HepG2 (cell line): ENCODE measurements around the gene TPCN2. TPM values are rescaled to one million over a fixed set of nuclear protein-coding genes. Genes with fewer than 3 reads are reported as not detected.

ENCODE experiments used
- ATF4 ChIP-seq, 2 experiments: fragments of 450-650 bp in 1 of 2; sonication (generic) in 1 of 2; formaldehyde crosslinking; IDR thresholded peaks; 2 replicates each; pipeline versions ENCODE4 v1.5.0 to v1.8.0; 2020 to 2022; ENCODE audit warnings: mild to moderate bottlenecking in 1 of 2, missing genetic modification reagents in 1 of 2
- CEBPB ChIP-seq: IDR thresholded peaks from 2 replicates; pipeline ENCODE4 v1.6.1; 2011; ENCODE audit warnings: low read depth, low read length, improper control_type of control experiment, borderline replicate concordance
- ETV5 ChIP-seq: IDR thresholded peaks from 2 replicates; pipeline ENCODE4 v1.6.1; 2018; ENCODE audit warnings: missing biosample characterization, missing genetic modification reagents, inconsistent platforms, borderline replicate concordance
- FLYWCH1 ChIP-seq: sonication (generic); formaldehyde crosslinking; IDR thresholded peaks from 2 replicates; pipeline ENCODE4 v1.8.1; 2023; ENCODE audit warnings: mild to moderate bottlenecking, missing genetic modification reagents
- FOXA1 ChIP-seq, 2 experiments: fragments of 450-650 bp in 1 of 2; sonication (generic) in 1 of 2; formaldehyde crosslinking in 1 of 2; IDR thresholded peaks; 2 replicates each; pipeline versions ENCODE4 v1.4.0 to v1.6.1; 2016 to 2020; ENCODE audit warnings: missing genetic modification reagents in 1 of 2
- HIVEP1 ChIP-seq: sonication (generic); formaldehyde crosslinking; IDR thresholded peaks from 2 replicates; pipeline ENCODE4 v1.4.0; 2020; ENCODE audit warnings: mild to moderate bottlenecking, missing genetic modification reagents
- HNF4A ChIP-seq: sonication (generic); formaldehyde crosslinking; IDR thresholded peaks from 2 replicates; pipeline ENCODE4 v1.4.0; 2020; ENCODE audit warnings: missing genetic modification reagents
- LCORL ChIP-seq, 2 experiments: fragments of 450-650 bp in 1 of 2; sonication (generic) in 1 of 2; formaldehyde crosslinking in 1 of 2; IDR thresholded peaks; 2 replicates each; pipeline versions ENCODE4 v1.5.0 to v1.6.1; 2017 to 2020; ENCODE audit warnings: antibody characterized with exemption in 1 of 2, missing genetic modification reagents in 1 of 2
- NR2F2 ChIP-seq: IDR thresholded peaks from 2 replicates; pipeline ENCODE4 v1.6.1; 2012; ENCODE audit warnings: low read depth, inconsistent platforms, borderline replicate concordance
- NR2F6 ChIP-seq, 2 experiments: IDR thresholded peaks; 2 replicates each; pipeline ENCODE4 v1.6.1; 2016; ENCODE audit warnings: antibody characterized with exemption in 1 of 2, mild to moderate bottlenecking in 1 of 2
- PAXIP1 ChIP-seq: sonication (generic); formaldehyde crosslinking; conservative IDR thresholded peaks from 2 replicates; pipeline ENCODE4 v1.4.0; 2020; ENCODE audit warnings: mild to moderate bottlenecking, missing genetic modification reagents, moderate library complexity
- SMARCC2 ChIP-seq: fragments of 450-650 bp; IDR thresholded peaks from 2 replicates; pipeline ENCODE4 v1.6.1; 2017; ENCODE audit warnings: antibody characterized with exemption, mild to moderate bottlenecking
- SOX6 ChIP-seq, 2 experiments: fragments of 450-650 bp in 1 of 2; sonication (generic) in 1 of 2; formaldehyde crosslinking in 1 of 2; IDR thresholded peaks; 2 replicates each; pipeline versions ENCODE4 v1.4.0 to v1.6.1; 2017 to 2020; ENCODE audit warnings: antibody characterized with exemption in 1 of 2, mild to moderate bottlenecking in 1 of 2, missing genetic modification reagents in 1 of 2
- ZNF232 ChIP-seq: sonication (generic); formaldehyde crosslinking; IDR thresholded peaks from 2 replicates; pipeline ENCODE4 v1.4.0; 2020; ENCODE audit warnings: missing genetic modification reagents, borderline replicate concordance
- polyA plus RNA-seq, 8 experiments: library from polyadenylated mRNA; depleted of rRNA in 3 of 8; stranded (reverse) in 7 of 8; unstranded in 1 of 8; fragments of >200 nt; fragmentation: Illumina TruSeq in 4 of 8; extraction: Trizol in 4 of 8; gene quantifications; 2 replicates each; pipeline versions ENCODE4 v1.2.1 to v1.2.3, GENCODE V29; 2011 to 2016; ENCODE audit warnings: low read depth in 4 of 8, missing spikeins in 1 of 8, mixed read lengths in 1 of 8; ENCODE audit not compliant: insufficient read depth in 1 of 8
- total RNA-seq, 5 experiments: library from RNA; depleted of rRNA; stranded (reverse); fragments of >200 nt; fragmentation: Illumina TruSeq; extraction: Trizol; gene quantifications; 2 replicates each; pipeline ENCODE4 v1.2.3, GENCODE V29; 2016; ENCODE audit warnings: low read depth in 1 of 5

TPCN2 gene
- total and polyA plus RNA-seq, 2 of the 13 experiments (the other 11 are each of a cell fraction or from before 2014, with no cell fraction given) = 5.6 to 5.9 TPM

GRCh38 chr11:69027704-69028372 lies 20.9 kb upstream of the TPCN2 start (continued):
- peak in 1 of 2 experiments; percentile 72; a peak in 2 of 4 replicates for TF ChIP-seq ATF4 (CRISPR knock-in tag; IDR thresholded peaks at IDR 0.05)
- TF ChIP-seq SOX6 (IDR thresholded peaks at IDR 0.05) = no peak
- TF ChIP-seq SOX6 (CRISPR knock-in tag; IDR thresholded peaks at IDR 0.05) = 0 out of 2 replicates have a peak, but pooled peaks have one; percentile 13
- TF ChIP-seq FOXA1 (IDR thresholded peaks at IDR 0.05) = no peak
- TF ChIP-seq FOXA1 (CRISPR knock-in tag; IDR thresholded peaks at IDR 0.05) = peak; percentile 59; the same call in 1 of the 2 replicates
- peak; percentile 96 for TF ChIP-seq CEBPB
- 0 out of 2 replicates have a peak, but pooled peaks have one; percentile 24 for TF ChIP-seq ETV5 (CRISPR knock-in tag)
- TF ChIP-seq FLYWCH1 (CRISPR knock-in tag) = no peak
- no peak for TF ChIP-seq HIVEP1
- peak; percentile 21; the same call in 1 of the 2 replicates for TF ChIP-seq HNF4A (CRISPR knock-in tag)
- TF ChIP-seq NR2F2 = 0 out of 2 replicates have a peak, but pooled peaks have one; percentile 26
- TF ChIP-seq SMARCC2 = no peak
- TF ChIP-seq PAXIP1 = 0 out of 2 replicates have a peak, but pooled peaks have one; percentile 15
- TF ChIP-seq NR2F6 (IDR thresholded peaks at IDR 0.05) = 0 out of 2 replicates have a peak, but pooled peaks have one; percentile 17
- no peak for TF ChIP-seq NR2F6 (CRISPR knock-in tag; IDR thresholded peaks at IDR 0.05)
- no peak for TF ChIP-seq ZNF232 (CRISPR knock-in tag)
- no peak for TF ChIP-seq LCORL (IDR thresholded peaks at IDR 0.05)
- TF ChIP-seq LCORL (CRISPR knock-in tag; IDR thresholded peaks at IDR 0.05) = 0 out of 2 replicates have a peak, but pooled peaks have one; percentile 44
